ENCODE results near the gene KLF5. TPM values are rescaled to one million over a fixed set of nuclear protein-coding genes. Genes with fewer than 3 reads are reported as not detected.

The KLF5 gene
- total RNA-seq, 1 experiment from 2014 or later = 2.2 TPM

DNA sequence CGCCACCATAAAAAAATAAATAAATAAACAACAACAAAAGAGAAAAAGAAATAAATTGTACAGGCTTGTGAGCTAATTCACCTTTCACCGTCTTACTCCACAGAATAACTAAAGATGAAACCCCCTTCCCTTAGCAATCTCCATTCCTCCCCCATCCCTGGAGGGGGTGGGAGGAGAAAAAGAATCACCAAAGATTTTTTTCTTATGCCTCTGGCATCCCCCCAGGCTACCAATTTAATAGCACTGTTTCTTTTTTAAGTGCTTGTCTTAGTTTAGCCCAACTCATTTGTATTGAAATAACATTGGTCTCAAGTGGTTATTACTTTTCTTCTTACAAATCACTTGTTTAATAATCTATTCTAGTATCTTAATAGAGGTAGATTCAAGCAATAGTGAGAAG is 23.9 kb upstream of the KLF5 start:
- no peak overlapping the region for H3K27ac ChIP-seq (ENCODE audit: insufficient read length, low read depth, low read length)
- no peak overlapping the region for H2BK120ac ChIP-seq (ENCODE audit: low read depth, low read length, poor library complexity, severe bottlenecking)
- H2BK15ac ChIP-seq (ENCODE audit: low read depth, low read length) = no peak overlapping the region
- no peak overlapping the region for H2AFZ ChIP-seq (ENCODE audit: low read length)
- H2BK5ac ChIP-seq (ENCODE audit: insufficient read length, low read length) = no peak overlapping the region
- H3K23ac ChIP-seq (ENCODE audit: insufficient read length, low read depth, low read length) = no peak overlapping the region
- no peaks in the 10 kb centered on the region for H4K20me1 ChIP-seq (ENCODE audit: control insufficient read depth, insufficient read depth, insufficient read length)
- no peaks in the 10 kb centered on the region for H3K79me1 ChIP-seq (ENCODE audit: insufficient read depth, low read depth, low read length, poor library complexity, severe bottlenecking)
- H3K4ac ChIP-seq (ENCODE audit: low read depth, low read length) = no peak overlapping the region
- no peak overlapping the region for H2BK20ac ChIP-seq (ENCODE audit: low read depth, low read length, poor library complexity, severe bottlenecking)
- no peaks in the 10 kb centered on the region for H3K9me3 ChIP-seq (ENCODE audit: control insufficient read depth, low read depth, low read length)
- H3K23me2 ChIP-seq (ENCODE audit: insufficient read length, low read depth, low read length, poor library complexity, severe bottlenecking) = no peaks in the 10 kb centered on the region
- H3K9ac ChIP-seq (ENCODE audit: extremely low read depth, insufficient read length, low read length) = no peak overlapping the region
- TF ChIP-seq, protein P1, sequence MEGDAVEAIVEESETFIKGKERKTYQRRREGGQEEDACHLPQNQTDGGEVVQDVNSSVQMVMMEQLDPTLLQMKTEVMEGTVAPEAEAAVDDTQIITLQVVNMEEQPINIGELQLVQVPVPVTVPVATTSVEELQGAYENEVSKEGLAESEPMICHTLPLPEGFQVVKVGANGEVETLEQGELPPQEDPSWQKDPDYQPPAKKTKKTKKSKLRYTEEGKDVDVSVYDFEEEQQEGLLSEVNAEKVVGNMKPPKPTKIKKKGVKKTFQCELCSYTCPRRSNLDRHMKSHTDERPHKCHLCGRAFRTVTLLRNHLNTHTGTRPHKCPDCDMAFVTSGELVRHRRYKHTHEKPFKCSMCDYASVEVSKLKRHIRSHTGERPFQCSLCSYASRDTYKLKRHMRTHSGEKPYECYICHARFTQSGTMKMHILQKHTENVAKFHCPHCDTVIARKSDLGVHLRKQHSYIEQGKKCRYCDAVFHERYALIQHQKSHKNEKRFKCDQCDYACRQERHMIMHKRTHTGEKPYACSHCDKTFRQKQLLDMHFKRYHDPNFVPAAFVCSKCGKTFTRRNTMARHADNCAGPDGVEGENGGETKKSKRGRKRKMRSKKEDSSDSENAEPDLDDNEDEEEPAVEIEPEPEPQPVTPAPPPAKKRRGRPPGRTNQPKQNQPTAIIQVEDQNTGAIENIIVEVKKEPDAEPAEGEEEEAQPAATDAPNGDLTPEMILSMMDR (conservative IDR thresholded peaks at IDR 0.05) = no peak
- no peak overlapping the region for H3K56ac ChIP-seq (ENCODE audit: insufficient read length, low read depth, low read length)
- H3K27me3 ChIP-seq (ENCODE audit: insufficient read depth, low read length) = no peaks in the 10 kb centered on the region
- no peak overlapping the region for H3K27ac Mint-ChIP-seq
- DNase-seq = no peak
- H3K36me3 Mint-ChIP-seq (ENCODE audit: insufficient read depth in 1 of 3, low read depth in 3 of 3) = no peaks in the 10 kb centered on the region
- no peak overlapping the region for H4K5ac ChIP-seq (ENCODE audit: insufficient read length, low read depth, low read length)
- H3K4me1 Mint-ChIP-seq = peaks cover 14 to 19% of the 10 kb centered on the region in 2 experiments
- no peak overlapping the region for H2BK12ac ChIP-seq (ENCODE audit: insufficient read length, low read depth, low read length)
- no peaks in the 10 kb centered on the region for H3K9me3 Mint-ChIP-seq
- H3K4me3 Mint-ChIP-seq = no peak overlapping the region
- no peak overlapping the region for H4K8ac ChIP-seq (replicated peaks; ENCODE audit: insufficient read length, low read depth, low read length)
- no CpG with 5 or more reads among the region's 2 CpGs for WGBS (ENCODE audit: extremely low coverage, insufficient read length, low lambda C conversion rate)
- H3K4me1 ChIP-seq (ENCODE audit: insufficient read depth, low read length) = no peaks in the 10 kb centered on the region
- no peaks in the 10 kb centered on the region for H3K79me2 ChIP-seq (ENCODE audit: insufficient read depth, low read length)
- H3K14ac ChIP-seq (ENCODE audit: insufficient read depth, low read length) = no peak overlapping the region
- H3K18ac ChIP-seq (ENCODE audit: insufficient read length, low read depth, low read length) = no peak overlapping the region
- H3T11ph ChIP-seq (ENCODE audit: low read length) = no peak overlapping the region
- H4K91ac ChIP-seq (ENCODE audit: insufficient read length, low read depth, low read length) = no peak overlapping the region
- H3K27me3 Mint-ChIP-seq (ENCODE audit: low read depth) = peaks cover 5% of the 10 kb centered on the region
- no peak overlapping the region for H3K4me2 ChIP-seq (ENCODE audit: insufficient read depth, insufficient read length, low read length)
- H2AK5ac ChIP-seq (ENCODE audit: insufficient read length, low read length) = no peak overlapping the region

Data from H9 (cell line).